Putamen (tissue), 1 donor: ENCODE data around the gene DST.
A peak's percentile ranks its signal among the peaks of the same experiment; 100 is the strongest.
"Not testable (repeated sequence)": the region's sequence is repeated elsewhere in the genome, so short reads cannot be mapped to it uniquely, and the experiment has no call there.

Experiments
- DNase-seq: peaks from one replicate; pipeline ENCODE4 v3.0.0-alpha.2; 2016; ENCODE audit warnings: low spot score

DST gene

DNA sequence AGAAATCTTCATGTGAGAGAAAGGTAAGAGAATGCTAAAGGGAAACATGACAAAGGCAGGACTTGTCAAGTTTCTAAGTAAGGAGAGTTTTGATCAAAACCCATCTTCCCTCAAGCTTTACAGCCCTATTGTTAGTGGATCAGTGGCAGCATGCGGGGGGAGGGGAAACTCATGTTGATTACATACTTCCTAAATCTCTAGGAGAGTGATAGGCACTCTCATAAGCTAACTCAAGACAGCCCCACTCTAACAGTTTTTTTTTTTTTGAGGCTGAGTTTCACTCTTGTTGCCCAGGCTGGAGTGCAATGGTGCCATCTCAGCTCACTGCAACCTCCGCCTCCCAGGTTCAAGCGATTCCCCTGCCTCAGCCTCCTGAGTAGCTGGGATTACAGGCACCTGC is 18.6 kb upstream of the DST start:
- DNase-seq = not testable (repeated sequence)

GRCh38 chr6:56660381-56660730 is 17.7 kb upstream of the DST start:
- no peak for DNase-seq

GRCh38 chr6:56659721-56660380 is 17.2 kb upstream of the DST start:
- DNase-seq = no peak

- DNase-seq = no peak
Observed at GRCh38 chr6:56658326-56658725, 15.6 kb upstream of the DST start.

- no peak for DNase-seq
Observed at GRCh38 chr6:56657354-56657753, 14.7 kb upstream of the DST start.

DNA sequence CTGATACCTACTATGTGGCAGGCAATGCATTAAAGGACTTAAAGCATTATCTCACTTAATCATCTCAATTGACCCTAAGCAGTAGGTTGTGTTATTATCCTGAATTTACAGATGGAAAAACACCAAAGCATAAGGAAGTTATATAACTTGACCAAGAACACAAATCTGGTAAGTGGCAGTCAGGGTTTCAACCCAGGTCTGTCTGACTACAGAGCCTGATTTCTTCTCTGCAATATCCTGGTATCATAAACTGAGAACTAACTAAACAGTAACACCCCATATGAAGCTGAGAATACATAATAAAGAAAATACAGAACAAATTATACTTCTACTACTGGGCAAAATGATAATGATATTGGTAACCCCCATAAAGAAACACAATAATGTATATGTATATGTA is 13.8 kb upstream of the DST start:
- no peak for DNase-seq

DNA sequence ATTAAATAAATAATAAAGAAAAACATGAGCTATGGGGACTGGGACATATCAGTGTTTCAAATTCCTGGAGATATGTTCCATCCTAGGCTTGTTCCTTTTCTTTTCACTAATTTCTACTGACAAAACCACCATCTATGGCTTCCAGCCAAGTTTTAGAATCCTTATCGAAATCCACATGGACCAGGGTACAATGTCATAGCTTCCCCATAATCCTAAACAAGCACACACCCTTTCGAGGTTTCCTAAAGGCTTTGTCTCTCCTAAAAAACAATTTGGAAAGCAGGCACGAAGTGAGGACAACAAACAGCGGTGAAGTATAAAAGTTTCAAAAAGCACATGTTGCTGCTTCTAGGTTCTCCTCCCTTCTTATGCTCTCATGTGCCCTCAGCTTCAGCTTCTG is 13.3 kb upstream of the DST start:
- no peak for DNase-seq

DNA sequence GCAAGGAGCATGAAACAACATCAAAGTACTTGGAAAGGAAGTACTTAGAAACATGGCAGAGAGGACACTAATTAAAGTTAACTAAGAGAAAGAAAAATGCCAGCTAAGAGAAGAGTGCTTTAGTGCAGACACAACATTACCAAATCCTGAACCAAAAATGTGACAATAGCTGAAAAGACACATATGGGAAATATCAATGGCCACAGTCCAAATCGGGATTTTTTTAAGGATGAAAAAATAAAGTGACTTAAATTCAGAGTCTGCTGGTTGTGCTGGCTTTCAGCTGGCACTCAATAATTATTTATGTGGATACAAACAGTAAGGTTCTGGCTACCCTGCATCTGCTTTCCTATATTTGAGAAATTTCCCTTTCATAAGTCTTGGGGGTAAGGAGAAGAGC is 12.6 kb upstream of the DST start:
- no peak for DNase-seq

- no peak for DNase-seq
Observed at GRCh38 chr6:56652994-56653393, 10.3 kb upstream of the DST start.

GRCh38 chr6:56652231-56652630 is 9.5 kb upstream of the DST start:
- DNase-seq = no peak

- no peak for DNase-seq
Observed at GRCh38 chr6:56650191-56650590, 7.5 kb upstream of the DST start.

DNA sequence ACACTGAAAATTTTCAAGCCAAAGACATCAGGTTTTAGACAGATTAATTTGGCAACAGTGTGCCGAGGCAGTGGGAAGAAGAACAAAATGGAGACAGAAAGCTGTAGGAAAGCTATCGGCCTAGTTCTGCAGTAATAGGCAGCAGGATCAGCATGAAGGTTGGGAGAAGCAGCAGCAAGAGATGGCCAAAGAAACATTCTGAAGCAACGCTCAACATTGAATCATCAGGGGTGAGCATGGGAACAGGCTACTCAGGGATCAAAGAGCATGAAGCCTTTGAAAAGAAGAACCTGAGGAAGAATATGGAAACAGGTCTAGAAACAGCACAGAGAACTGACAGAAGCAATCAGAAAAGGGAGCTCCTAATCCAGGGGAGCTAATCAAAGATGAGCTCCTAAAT is 7.1 kb upstream of the DST start:
- no peak for DNase-seq

DNA sequence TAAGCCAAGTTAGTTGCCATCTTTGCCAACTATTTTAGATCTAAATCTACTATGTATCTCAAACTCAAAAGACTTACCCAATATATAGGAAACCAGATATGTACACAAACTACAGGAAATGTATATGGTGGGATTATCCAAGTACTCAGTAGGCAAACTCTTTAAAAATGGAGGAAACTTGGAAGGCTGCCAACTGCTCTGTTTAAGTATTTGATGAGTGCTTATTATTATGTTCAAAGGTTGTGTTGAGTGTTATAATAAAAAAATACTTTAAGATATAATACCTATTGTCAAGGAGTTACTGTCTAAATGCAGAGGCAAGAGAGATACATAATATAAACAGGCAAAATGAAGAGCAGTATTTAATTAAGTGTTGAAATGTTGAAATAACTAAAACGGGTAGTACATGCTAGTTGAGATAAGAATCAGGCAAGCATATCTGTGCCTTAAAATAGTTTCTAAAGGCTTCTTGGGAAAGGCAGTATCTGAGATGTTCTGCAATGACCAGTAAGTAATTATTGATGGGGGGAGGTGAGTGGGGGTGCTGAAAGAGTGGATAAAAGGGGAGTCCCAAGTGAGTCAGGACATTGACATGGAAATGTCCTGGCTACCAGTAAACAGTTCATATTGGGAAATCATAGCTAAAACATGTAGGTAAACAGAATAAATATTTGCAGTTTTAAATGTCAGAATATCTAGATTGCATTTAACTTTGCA is 6.5 kb upstream of the DST start:
- DNase-seq = no peak

- DNase-seq = no peak
Observed at GRCh38 chr6:56647172-56647762, 4.6 kb upstream of the DST start.

- DNase-seq = no peak
Observed at GRCh38 chr6:56644366-56644765, 1.7 kb upstream of the DST start.

DNA sequence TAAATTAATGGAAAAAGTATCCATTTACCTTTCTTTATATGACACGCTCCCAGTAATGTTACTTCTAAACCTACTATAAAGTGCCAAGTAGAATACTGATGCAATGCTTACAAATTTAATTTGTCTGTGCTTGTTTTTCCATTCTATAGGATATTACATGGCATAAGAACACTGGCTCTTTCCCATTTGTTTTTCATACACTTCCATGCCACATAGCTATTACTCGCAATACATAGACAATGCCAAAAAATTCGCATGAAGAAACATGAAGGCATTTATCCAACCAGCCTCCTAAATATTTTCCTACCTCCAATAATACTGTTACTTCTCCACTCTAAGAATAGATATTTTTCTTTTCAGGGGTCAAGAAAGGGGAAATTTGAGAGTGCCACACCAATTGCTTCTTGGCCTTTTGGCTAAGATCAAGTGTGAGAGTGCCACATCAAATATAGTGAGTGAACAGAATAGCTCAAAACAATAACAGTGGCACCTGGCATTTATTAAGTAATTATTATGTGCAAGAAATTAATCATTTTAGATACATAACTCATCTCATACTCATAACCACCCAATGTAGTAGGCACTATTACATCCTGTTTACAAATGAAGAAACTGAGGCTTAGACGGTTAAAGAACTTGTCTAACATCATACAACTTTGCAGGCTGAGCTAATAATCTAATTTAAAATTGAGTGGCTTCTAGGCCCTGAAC is 845 bp upstream of the DST start:
- no peak for DNase-seq

DNA sequence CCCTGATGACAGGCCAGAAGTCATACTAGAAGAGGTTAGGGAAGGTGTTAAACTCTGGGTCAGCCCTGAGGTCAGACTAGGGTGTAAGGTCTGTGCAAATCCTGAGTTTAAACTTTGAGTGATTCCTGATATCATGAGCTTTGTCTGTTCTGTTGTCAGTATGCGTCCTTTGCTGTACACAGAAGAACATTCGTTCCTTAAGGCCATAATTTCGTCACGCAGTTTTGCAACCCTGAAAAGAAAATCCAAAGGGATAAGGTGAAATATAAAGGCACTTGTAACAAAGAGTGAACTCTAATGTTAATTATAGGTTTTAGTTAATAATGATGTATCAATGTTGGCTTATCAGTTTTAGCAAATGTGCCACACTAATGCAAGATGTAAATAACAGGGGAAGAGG is 2.3 kb downstream of the DST start:
- DNase-seq = no peak

DNA sequence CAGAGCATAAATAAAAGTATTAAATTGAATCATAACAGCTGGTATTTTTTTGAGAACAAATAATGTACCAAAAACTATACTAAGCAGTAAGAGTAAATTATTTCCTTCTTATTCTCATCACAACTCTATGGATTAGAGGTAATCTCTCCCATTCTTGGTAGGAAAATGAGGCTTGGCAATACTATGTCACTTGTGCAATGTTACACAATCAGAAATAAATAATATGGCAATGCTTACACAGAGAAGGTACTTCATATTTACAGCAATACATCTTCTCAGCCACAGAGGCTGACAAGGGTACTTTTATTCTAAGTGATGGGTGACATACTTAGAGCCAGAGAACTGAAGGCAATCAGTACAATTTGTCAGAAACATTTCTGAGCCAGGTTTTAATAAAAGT is 3.9 kb downstream of the DST start:
- no peak for DNase-seq

GRCh38 chr6:56637640-56638039 is 5.0 kb downstream of the DST start:
- peak; percentile 58 for DNase-seq

DNA sequence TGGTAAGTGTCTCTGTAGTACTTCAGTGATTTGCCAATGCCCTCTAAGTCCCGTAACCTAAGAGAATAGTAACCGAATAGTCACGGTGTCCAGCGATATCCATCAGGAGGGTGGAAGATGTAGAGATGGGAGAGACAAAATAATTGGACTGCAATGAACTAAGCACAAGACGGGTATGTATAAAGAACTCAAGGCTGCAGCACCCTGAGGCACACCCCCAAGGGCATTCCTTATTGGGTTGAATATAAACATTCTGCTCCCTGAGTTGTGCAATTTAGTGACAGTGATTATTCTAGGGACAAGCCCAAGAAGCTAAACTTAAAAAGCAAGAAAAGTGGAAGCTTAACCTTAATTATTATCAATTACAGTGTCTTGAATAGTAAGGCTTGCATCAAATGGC is 14.6 kb downstream of the DST start:
- DNase-seq = no peak

DNA sequence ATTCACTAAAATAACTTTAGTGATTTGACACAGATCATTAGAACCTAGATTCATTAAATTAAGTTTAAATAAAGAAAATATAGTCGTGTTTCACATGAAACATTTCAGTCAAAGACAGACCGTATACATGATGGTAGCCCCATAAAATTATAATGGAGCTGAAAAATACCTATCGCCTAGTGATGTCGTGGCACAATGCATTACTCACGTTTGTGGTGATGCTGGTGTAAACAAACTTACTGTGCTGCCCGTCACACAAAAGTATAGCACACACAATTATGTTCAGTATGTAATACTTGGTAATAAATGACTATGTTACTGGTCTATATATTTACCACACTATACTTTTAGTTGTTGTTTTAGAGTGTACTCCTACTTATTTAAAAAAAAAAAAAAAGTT is 17.3 kb downstream of the DST start:
- DNase-seq = no peak

- no peak for DNase-seq
Observed at GRCh38 chr6:56624728-56625069, 18.0 kb downstream of the DST start.

- no peak for DNase-seq
Observed at GRCh38 chr6:56624046-56624727, 18.5 kb downstream of the DST start.
